Superior temporal gyrus (tissue), 1 donor: ENCODE measurements around the gene STK11.

Source experiments
- DNase-seq: peaks from one replicate; pipeline ENCODE4 v3.0.0-alpha.2; 2016; ENCODE audit errors: extremely low spot score

The STK11 gene

GRCh38 chr19:1250437-1251260, 45.1 kb downstream of the STK11 start:
- DNase-seq = peak; percentile 30

DNA sequence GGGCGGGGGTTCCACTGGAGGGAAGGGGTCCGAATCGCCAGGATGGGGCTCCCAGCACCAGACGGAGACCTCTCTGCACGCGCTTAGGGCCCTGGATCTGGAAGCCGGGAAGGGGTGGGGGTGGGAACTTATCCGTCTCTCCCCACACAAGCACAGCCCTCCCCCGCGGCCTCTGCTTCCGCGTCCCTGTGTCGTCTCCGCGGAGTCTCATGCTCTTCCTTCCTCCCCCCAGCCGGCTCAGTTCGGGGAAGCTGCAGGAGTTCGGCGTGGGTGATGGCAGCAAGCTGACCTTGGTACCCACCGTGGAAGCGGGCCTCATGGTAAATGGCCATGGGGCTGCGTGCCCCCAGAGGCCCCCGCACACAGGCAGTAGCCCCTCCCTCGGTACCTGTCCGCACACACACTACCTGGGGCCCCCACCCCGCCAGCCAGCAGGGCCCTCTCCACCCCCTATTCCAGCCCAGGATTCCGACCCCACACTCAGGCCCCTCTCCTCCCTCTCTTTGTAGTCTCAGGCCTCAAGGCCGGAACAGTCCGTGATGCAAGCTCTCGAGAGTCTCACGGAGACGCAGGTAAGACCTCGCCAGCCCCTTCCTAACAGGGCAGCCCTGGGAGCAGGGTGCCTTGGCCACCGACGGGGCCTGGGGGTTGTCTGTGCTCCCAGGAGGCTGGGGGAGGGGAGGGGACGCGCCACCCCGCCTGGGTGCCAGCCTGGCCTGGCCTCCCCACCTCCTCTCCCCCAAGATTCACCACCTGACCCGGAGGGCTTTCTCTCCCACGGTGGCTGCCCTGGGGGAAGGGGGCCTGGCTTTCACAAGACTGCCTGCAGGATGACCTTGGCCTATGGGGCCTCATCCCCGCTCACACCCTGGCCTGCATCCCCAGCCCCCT, 46.0 kb downstream of the STK11 start:
- DNase-seq = peak; percentile 60

DNA sequence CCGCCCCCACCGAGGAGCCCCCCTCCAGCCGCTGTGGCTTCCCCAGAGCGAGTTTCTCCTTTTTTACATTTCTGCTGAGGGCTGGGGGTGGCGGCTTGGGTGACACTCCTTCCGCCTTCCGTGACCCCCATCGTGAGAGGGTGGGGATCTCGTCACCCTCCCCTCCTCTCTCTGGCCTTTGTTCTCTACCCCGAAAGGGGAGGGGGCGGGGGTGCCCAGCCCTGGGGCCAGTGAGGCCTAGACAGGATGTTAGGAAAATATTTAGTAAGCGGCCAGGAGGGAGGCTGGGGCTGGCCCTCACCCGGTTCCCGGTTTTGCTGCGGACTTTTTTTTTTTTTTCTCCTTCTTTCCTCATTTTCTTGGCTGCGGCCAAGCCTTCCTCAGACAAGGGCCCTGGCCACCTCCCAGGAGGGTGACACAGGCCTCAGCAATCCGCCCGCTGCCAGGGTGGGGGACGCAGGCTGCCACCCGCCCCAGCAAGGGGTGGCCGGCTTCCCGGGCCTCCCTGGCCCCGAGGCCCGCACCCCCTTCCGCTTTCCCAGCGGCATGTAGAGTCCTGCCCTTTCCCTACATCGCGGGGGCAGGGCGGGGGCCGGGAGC, 46.7 kb downstream of the STK11 start:
- DNase-seq = peak; percentile 74

- peak; percentile 80 for DNase-seq
These were observed 47.4 kb downstream of the STK11 start for GRCh38 chr19:1252821-1253513.

GRCh38 chr19:1253514-1254080, 48.0 kb downstream of the STK11 start:
- no peak for DNase-seq

- DNase-seq = peak; percentile 60
These were observed 48.5 kb downstream of the STK11 start for GRCh38 chr19:1254081-1254527.

DNA sequence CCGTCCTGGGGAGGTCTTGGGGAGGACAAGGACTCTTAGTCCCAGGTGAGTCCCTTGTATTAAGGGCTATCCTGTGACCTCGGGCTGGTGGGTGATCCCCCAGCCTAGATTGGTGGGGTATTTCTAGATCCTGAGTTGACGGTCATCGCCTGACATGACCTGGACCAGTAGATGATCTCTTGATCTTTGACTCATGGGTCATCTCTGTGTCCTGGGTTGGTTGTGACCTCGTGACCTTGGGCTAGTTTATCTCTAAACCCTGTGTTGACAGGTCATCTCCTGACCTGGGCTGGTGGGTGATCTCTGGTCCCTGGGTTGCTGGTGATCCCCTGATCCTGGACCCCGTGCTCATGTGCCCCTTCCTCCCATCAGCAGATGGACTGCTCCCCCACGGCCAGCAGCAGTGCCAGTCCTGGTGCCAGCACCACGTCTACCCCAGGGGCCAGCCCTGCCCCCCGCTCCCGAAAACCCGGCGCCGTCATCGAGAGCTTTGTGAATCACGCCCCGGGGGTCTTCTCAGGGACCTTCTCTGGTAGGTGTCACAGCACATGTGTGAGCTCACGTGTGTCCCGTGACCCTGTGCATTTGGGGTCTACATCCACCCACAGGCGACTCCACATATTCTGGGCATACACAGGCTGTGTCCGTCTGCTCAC, 49.1 kb downstream of the STK11 start:
- peak; percentile 21 for DNase-seq

DNA sequence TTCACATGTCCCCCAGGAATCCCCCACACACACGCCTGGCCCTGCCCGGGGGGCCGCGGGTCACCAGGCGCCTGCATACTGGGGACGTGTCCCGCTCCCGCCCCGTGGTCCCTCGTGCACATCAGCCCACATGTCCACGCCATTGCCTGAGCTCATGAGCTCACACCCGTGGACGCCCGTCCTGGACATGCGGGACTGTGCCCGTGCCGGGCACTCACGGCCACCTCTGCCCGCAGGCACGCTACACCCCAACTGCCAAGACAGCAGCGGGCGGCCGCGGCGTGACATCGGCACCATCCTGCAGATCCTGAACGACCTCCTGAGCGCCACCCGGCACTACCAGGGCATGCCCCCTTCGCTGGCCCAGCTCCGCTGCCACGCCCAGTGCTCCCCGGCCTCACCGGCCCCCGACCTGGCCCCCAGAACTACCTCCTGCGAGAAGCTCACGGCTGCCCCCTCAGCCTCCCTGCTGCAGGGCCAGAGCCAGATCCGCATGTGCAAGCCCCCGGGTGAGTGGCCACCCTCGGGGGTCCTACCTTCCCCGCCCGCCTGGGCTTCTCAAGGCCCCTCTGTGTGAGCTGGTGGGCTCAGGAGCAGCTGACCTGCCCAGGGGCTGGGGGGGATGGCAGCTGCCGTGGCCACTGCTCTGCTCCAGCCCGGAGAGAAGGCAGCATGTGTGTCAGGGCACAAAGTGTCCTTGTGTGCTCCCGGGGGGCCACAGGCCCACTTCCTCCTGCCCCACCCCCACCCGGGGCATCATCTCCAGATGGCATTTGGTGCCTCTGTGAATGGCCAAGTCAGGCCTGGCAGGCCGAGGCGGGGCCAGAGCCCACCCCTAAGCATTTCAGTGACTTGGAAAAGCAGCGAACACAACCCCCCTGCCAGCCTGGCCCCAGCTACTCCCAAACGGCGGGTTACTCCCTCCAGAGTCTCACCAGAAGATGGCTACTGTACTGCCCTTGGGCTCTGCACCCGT, 49.9 kb downstream of the STK11 start:
- peak; percentile 79 for DNase-seq

- DNase-seq = no peak
These were observed 51.3 kb downstream of the STK11 start for GRCh38 chr19:1256646-1257474.

DNA sequence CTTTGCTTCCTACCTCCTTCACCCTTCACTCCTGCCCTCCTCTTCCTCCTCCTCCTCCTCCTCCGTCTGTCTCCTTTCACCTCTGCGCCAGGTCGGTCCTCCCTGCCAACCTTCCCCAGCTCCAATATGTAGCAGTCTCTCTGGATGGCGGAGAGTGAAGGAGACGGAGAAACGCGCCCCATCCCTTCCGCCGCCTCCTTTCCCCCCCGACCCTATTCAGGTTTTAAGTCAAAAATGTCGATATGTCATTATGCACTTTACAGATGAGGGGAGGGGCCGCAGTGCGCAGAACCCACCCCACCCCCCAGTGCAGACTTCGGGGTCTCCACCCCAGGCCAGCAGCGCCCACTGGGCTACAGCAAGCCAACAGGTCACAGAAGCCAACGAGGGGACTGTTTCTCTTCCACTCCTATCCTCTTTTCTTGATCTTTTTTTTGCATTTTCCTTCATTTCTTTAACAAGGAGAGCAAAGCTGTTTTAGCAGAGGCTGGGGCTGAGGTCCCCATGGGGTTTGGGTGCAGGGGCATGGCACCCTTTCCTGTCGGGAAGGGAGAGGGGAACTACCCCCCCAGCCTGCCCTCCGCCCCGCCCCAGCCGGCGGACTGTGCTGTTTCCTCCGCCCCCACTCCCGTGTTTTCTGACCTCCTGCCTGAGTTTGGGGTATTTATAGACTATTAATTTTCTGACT, 52.0 kb downstream of the STK11 start:
- DNase-seq = no peak

GRCh38 chr19:1258163-1258492, 52.5 kb downstream of the STK11 start:
- no peak for DNase-seq

DNA sequence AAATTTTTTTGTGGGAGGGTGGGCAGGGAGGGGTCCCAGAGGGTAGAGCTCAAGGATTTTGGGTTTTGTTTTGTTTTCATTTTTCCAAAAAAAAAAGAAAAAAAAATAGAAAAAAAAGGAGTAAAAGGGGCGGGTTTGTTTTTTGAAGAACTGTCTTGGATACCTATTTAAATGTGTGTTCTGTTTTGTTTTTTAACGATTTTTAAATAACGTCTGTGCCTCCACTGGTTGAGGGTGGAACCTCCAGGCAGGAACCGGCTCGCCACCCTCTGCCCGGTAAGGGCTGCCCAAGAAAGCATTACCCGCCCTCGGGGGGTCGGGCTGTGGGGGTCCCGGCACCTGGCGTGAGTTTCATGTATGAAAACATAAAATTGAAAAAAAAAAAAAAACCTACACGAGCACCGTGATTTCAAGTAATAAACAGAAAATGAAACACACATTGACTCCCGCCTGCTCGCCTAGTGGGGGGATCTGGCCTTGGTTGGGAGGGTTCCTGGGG, 53.2 kb downstream of the STK11 start:
- DNase-seq = no peak

DNA sequence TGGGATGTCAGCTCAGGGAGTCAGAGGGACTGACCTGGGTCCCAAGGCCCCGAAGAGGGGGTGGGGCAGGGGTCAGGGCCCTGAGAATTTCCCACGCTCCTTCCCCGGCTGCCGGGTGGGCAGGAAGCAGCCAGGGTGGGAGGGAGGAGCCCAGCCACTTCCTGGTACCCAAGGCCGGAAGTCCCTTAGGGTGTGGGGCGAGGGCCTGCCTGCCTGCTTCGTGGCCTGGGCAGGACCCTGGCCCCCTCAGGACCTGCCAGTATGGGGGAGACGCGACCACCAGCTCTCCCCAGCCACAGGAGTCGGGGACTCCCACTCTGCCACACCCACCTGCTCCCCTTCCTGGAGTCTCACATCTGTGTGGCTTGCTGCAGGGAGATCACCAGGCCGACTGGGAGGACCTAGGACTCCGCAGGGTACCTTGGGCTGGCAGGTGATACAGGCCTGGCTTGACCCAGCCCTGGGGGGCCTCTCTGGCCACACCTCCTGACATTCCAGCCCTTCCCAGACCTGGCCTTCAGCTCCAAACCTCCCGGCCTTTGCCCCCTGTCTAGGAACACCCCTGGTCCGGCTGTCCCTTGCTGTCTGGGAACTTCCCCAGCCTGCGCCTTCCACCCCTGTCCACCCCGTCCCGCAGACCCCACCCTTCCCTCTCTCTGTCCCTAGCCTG, 53.8 kb downstream of the STK11 start:
- DNase-seq = no peak

GRCh38 chr19:1259876-1260748, 54.5 kb downstream of the STK11 start:
- DNase-seq = no peak

DNA sequence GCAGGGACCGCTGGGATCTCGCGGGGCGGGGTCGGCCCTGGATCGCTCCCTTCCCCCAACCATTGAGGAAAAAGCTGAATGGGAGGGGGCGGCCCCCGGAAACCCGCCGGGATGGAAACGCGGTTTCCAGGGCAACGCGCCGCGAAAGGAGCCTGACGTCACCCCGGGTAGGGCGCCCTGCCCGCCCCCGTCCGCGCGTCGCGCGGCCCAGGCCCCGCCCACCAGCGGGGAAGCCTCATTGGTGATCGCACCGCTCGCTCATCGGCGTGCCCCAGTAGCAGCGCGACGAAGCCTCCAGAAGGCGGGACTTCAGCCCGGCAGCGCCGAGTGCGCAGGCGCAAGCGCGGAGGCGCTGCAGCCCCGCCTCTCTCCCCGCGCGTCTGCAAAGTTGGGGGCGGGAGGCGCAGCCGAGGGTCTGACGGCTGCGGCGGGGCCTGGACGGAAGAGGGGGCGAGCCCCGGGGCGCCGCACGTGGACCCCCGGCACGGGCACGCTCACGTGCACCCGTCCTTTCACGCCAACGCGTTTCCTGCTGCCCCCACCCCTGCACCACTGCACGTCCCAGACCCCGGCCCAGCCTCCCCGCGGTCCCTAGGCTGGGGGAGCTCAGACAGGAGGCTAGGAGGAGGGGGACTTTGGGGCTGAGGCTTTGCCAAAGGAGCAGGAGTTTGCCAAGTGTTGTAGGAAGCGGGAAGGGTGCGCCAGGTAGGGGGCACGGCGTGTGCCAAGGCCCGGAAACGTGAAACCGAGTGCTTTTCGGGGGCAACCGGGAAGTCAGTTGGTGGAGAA, 55.4 kb downstream of the STK11 start:
- DNase-seq = peak; percentile 97

- no peak for DNase-seq
These were observed 55.9 kb downstream of the STK11 start for GRCh38 chr19:1261538-1261797.
